SK-N-SH (cell line): ENCODE data around the gene RNPEPL1. TPM values are rescaled to one million over a fixed set of nuclear protein-coding genes. Genes with fewer than 3 reads are reported as not detected.
A peak's percentile ranks its signal among the peaks of the same experiment; 100 is the strongest.

ENCODE experiments used
- CTCF ChIA-PET: fragments of 300-600, 350-600 bp; formaldehyde crosslinking; extraction: SDS; loops from one replicate; lab custom pipeline; 2021; lab: Yijun Ruan, JAX
- POLR2A ChIA-PET: fragments of 350-600 bp; sonication (Branson Sonifier 250); formaldehyde crosslinking; extraction: SDS; loops from one replicate; lab custom pipeline; 2020; ENCODE audit warnings: antibody characterized with exemption, inconsistent platforms; lab: Yijun Ruan, JAX
- DNase-seq: peaks from one replicate; pipeline ENCODE4 v3.0.0; 2012
- H2AFZ ChIP-seq: fragments of 200-600 bp; sonication (generic); 2 replicates; pipeline ENCODE4 v1.8.1; 2016; ENCODE audit warnings: antibody characterized with exemption, mild to moderate bottlenecking, low read depth
- H3F3A ChIP-seq: fragments of 200-600 bp; sonication (generic); replicated peaks from 2 replicates; pipeline ENCODE3; 2016; ENCODE audit warnings: antibody characterized with exemption, mild to moderate bottlenecking; ENCODE audit not compliant: insufficient read depth
- H3K27ac ChIP-seq, 2 experiments: fragments of 200-500 bp in 1 of 2; fragments of 200-600 bp in 1 of 2; sonication (Bioruptor generic) in 1 of 2; sonication (generic), shearing (Covaris generic) in 1 of 2; 2 replicates each; pipeline versions ENCODE4 v1.5.1 to v1.6.1; 2014 to 2016; ENCODE audit warnings: low read depth in 2 of 2, inconsistent platforms in 1 of 2, low read length in 1 of 2, mild to moderate bottlenecking in 1 of 2, mixed read lengths in 1 of 2
- H3K27me3 ChIP-seq: fragments of 200-600 bp; sonication (generic), shearing (Covaris generic); 2 replicates; pipeline ENCODE4 v1.6.1; 2016; ENCODE audit warnings: mixed run types; ENCODE audit not compliant: insufficient read depth
- H3K36me3 ChIP-seq, 2 experiments: fragments of 200-500 bp in 1 of 2; fragments of 200-600 bp in 1 of 2; sonication (Bioruptor generic) in 1 of 2; sonication (generic) in 1 of 2; replicated peaks in 1 of 2; 2 replicates each; pipeline versions ENCODE3 to v1.5.1; 2014 to 2016; ENCODE audit warnings: low read length in 1 of 2, mild to moderate bottlenecking in 1 of 2; ENCODE audit not compliant: insufficient read depth in 2 of 2, control insufficient read depth in 1 of 2
- H3K4me1 ChIP-seq, 2 experiments: fragments of 200-500 bp in 1 of 2; fragments of 200-600 bp in 1 of 2; sonication (Bioruptor generic) in 1 of 2; sonication (generic), shearing (Covaris generic) in 1 of 2; 2 replicates each; pipeline versions ENCODE4 v1.5.1 to v1.6.1; 2014 to 2016; ENCODE audit warnings: low read depth in 1 of 2, low read length in 1 of 2, mixed run types in 1 of 2; ENCODE audit not compliant: insufficient read depth in 2 of 2, control insufficient read depth in 1 of 2
- H3K4me2 ChIP-seq: fragments of 200-600 bp; sonication (generic), shearing (Covaris generic); 2 replicates; pipeline ENCODE4 v1.6.1; 2017; ENCODE audit warnings: mixed run types
- H3K4me3 ChIP-seq, 2 experiments: fragments of 200-500 bp in 1 of 2; fragments of 200-600 bp in 1 of 2; sonication (Bioruptor generic) in 1 of 2; sonication (generic), shearing (Covaris generic) in 1 of 2; 2 replicates each; pipeline versions ENCODE4 v1.5.1 to v1.8.1; 2014 to 2016; ENCODE audit warnings: low read depth in 2 of 2, inconsistent platforms in 1 of 2, low read length in 1 of 2, mild to moderate bottlenecking in 1 of 2, mixed read lengths in 1 of 2, moderate library complexity in 1 of 2
- H3K79me2 ChIP-seq: fragments of 200-600 bp; sonication (generic); 2 replicates; pipeline ENCODE4 v1.8.1; 2017; ENCODE audit warnings: mild to moderate bottlenecking; ENCODE audit not compliant: insufficient read depth
- H3K9ac ChIP-seq: fragments of 200-600 bp; sonication (generic); 2 replicates; pipeline ENCODE4 v1.6.1; 2017; ENCODE audit warnings: mixed run types
- H3K9me2 ChIP-seq: fragments of 200-600 bp; sonication (generic); 2 replicates; pipeline ENCODE4 v1.6.1; 2017; ENCODE audit warnings: mixed run types
- H3K9me3 ChIP-seq: fragments of 200-600 bp; sonication (generic); 2 replicates; pipeline ENCODE4 v1.6.1; 2017; ENCODE audit warnings: mixed run types, mild to moderate bottlenecking, moderate library complexity
- H4K20me1 ChIP-seq: fragments of 200-600 bp; sonication (generic); 2 replicates; pipeline ENCODE4 v1.6.1; 2017; ENCODE audit warnings: mild to moderate bottlenecking, mixed run types; ENCODE audit not compliant: insufficient read depth
- CHD2 ChIP-seq: fragments of 150-350 bp; IDR thresholded peaks from 2 replicates; pipeline ENCODE4 v1.6.1; 2018; ENCODE audit warnings: low read length; ENCODE audit not compliant: partially characterized antibody
- EZH2phosphoT487 ChIP-seq: fragments of 200-600 bp; sonication (generic); IDR thresholded peaks from 2 replicates; pipeline ENCODE4 v1.6.1; 2017; ENCODE audit warnings: low read depth, mixed run types, mild to moderate bottlenecking, antibody characterized with exemption, moderate library complexity, borderline replicate concordance
- GATA2 ChIP-seq: sonication (generic); formaldehyde crosslinking; IDR thresholded peaks from 2 replicates; pipeline ENCODE4 v1.5.0; 2020; ENCODE audit warnings: mild to moderate bottlenecking, missing genetic modification reagents
- RFX5 ChIP-seq: IDR thresholded peaks from 2 replicates; pipeline ENCODE4 v1.6.1; 2012; ENCODE audit warnings: mild to moderate bottlenecking, improper control_type of control experiment, low read length
- SIN3A ChIP-seq: IDR thresholded peaks from 2 replicates; pipeline ENCODE4 v1.6.1; 2012; ENCODE audit warnings: low read depth, mild to moderate bottlenecking, low read length, moderate library complexity, borderline replicate concordance
- SMC3 ChIP-seq: IDR thresholded peaks from 2 replicates; pipeline ENCODE4 v1.6.1; 2012; ENCODE audit warnings: low read depth, low read length, improper control_type of control experiment
- WGBS: methylation state at CpG from one replicate; pipeline ENCODE4 v1.1.6; 2017; ENCODE audit warnings: low lambda C conversion rate; 5-methylcytosine and 5-hydroxymethylcytosine counted together
- polyA plus RNA-seq, 3 experiments: library from polyadenylated mRNA; depleted of rRNA; stranded (reverse); fragments of >200 nt; gene quantifications; 2 replicates each; pipeline ENCODE4 v1.2.3, GENCODE V29; 2012
- TF ChIP-seq, protein P1 (sequence below): fragments of 200-600 bp; sonication (generic); IDR thresholded peaks from 2 replicates; pipeline ENCODE4 v1.6.1; 2017; ENCODE audit warnings: antibody characterized with exemption, mild to moderate bottlenecking, moderate library complexity
- TF ChIP-seq, protein P2 (sequence below): IDR thresholded peaks from 2 replicates; pipeline ENCODE4 v1.4.0; 2012; ENCODE audit warnings: low read depth

The RNPEPL1 gene
- polyA plus RNA-seq, 1 of the 3 experiments (the other 2 are of a cell fraction): 14.3 TPM

GRCh38 chr2:240573071-240573515 lies 4.8 kb downstream of the RNPEPL1 start:
- no peak for TF ChIP-seq RFX5
- no peak for TF ChIP-seq SIN3A
- no peak for TF ChIP-seq EZH2phosphoT487
- no peak for TF ChIP-seq CHD2
- TF ChIP-seq SMC3: no peak
- TF ChIP-seq GATA2 (CRISPR knock-in tag): no peak
- POLR2A ChIA-PET: interaction anchor here (1.4 kb wide), 1 partner anchor 12 kb away, joined by 4 read pairs; no protein-coding TSS in a partner anchor
- Histone ChIP-seq H3K9ac (no peak overlapping the region), H3K27me3 (no peaks in the 10 kb centered on the region), H2AFZ (no peak overlapping the region), H3K9me2 (no peaks in the 10 kb centered on the region), H3K4me2 (no peak overlapping the region), H3K36me3 (peaks cover 0 to 42% of the 10 kb centered on the region in 2 experiments), H3K79me2 (peaks cover 17% of the 10 kb centered on the region; the same call in 1 of the 2 replicates), H4K20me1 (0 out of 2 replicates have a peak, but pooled peaks cover 12% of the 10 kb centered on the region), H3K4me1 (peaks cover 3 to 13% of the 10 kb centered on the region in 2 experiments; a peak in 1 of 4 replicates), H3K4me3 (no peak overlapping the region), H3K9me3 (no peaks in the 10 kb centered on the region), H3F3A (no peaks in the 10 kb centered on the region), H3K27ac (no peak overlapping the region)
- WGBS: 98% methylated on average over 11 of the region's 20 CpGs
- CTCF ChIA-PET: interaction anchor here (1.0 kb wide), 1 partner anchor 137 kb away, joined by 3 read pairs; the partner anchor contains the start of gene GPC1
- no peak for DNase-seq

DNA sequence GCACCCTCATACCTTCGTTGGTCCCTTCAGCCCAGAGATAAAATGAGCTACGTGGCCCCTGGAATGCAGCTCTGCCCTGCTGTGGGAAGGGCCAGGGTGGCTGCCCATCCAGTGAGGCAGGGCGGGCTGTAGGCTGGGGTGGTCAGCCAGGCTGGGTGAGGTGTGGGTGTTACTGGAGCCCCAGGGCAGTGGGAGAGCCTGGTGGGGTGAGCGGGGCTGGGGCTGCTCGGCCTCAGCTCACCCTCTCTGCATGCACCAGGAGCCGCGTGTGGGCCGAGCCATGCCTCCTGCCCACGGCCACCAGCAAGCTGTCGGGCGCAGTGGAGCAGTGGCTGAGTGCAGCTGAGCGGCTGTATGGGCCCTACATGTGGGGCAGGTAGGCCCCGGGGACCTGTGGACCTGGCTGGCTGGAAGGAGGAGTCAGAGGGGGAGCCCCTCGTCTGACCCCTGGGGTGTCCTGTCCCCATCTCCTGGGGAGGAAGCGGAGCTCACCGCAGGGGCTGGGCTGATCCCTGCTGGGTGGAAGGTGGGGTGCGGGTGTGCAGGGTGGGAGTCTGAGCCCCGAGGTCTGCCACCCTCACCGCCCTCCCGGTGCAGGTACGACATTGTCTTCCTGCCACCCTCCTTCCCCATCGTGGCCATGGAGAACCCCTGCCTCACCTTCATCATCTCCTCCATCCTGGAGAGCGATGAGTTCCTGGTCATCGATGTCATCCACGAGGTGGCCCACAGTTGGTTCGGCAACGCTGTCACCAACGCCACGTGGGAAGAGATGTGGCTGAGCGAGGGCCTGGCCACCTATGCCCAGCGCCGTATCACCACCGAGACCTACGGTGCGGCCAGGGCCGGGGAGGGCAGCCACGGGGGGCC lies 5.5 kb downstream of the RNPEPL1 start:
- CTCF ChIA-PET: interaction anchor here (1.5 kb wide), 1 partner anchor 13 kb away, joined by 3 read pairs; the partner anchor contains the start of gene CAPN10
- H3K27me3 ChIP-seq: no peaks in the 10 kb centered on the region

More for the DNA sequence above, 5.5 kb downstream of the RNPEPL1 start:
- 95% methylated on average over 8 of the region's 37 CpGs for WGBS
- Histone ChIP-seq H3K9me3 (no peaks in the 10 kb centered on the region), H3K79me2 (peaks cover 17% of the 10 kb centered on the region; the same call in 1 of the 2 replicates), H4K20me1 (0 out of 2 replicates have a peak, but pooled peaks cover 12% of the 10 kb centered on the region), H3F3A (no peaks in the 10 kb centered on the region), H3K27ac (no peak overlapping the region), H3K4me2 (no peak overlapping the region), H2AFZ (no peak overlapping the region), H3K9me2 (no peaks in the 10 kb centered on the region), H3K9ac (no peak overlapping the region), H3K4me3 (no peak overlapping the region), H3K36me3 (peaks cover 0 to 45% of the 10 kb centered on the region in 2 experiments), H3K4me1 (peaks cover 3 to 13% of the 10 kb centered on the region in 2 experiments; a peak in 1 of 4 replicates)
- TF ChIP-seq GATA2 (CRISPR knock-in tag): no peak
- TF ChIP-seq, protein P1, sequence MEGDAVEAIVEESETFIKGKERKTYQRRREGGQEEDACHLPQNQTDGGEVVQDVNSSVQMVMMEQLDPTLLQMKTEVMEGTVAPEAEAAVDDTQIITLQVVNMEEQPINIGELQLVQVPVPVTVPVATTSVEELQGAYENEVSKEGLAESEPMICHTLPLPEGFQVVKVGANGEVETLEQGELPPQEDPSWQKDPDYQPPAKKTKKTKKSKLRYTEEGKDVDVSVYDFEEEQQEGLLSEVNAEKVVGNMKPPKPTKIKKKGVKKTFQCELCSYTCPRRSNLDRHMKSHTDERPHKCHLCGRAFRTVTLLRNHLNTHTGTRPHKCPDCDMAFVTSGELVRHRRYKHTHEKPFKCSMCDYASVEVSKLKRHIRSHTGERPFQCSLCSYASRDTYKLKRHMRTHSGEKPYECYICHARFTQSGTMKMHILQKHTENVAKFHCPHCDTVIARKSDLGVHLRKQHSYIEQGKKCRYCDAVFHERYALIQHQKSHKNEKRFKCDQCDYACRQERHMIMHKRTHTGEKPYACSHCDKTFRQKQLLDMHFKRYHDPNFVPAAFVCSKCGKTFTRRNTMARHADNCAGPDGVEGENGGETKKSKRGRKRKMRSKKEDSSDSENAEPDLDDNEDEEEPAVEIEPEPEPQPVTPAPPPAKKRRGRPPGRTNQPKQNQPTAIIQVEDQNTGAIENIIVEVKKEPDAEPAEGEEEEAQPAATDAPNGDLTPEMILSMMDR: no peak
- TF ChIP-seq, protein P2, sequence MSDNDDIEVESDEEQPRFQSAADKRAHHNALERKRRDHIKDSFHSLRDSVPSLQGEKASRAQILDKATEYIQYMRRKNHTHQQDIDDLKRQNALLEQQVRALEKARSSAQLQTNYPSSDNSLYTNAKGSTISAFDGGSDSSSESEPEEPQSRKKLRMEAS: no peak
- peak; percentile 22 for DNase-seq
- POLR2A ChIA-PET: interaction anchor here (1.4 kb wide), 1 partner anchor 13 kb away, joined by 4 read pairs; no protein-coding TSS in a partner anchor
